ENCODE data around the gene SND1.

SND1 gene

DNA sequence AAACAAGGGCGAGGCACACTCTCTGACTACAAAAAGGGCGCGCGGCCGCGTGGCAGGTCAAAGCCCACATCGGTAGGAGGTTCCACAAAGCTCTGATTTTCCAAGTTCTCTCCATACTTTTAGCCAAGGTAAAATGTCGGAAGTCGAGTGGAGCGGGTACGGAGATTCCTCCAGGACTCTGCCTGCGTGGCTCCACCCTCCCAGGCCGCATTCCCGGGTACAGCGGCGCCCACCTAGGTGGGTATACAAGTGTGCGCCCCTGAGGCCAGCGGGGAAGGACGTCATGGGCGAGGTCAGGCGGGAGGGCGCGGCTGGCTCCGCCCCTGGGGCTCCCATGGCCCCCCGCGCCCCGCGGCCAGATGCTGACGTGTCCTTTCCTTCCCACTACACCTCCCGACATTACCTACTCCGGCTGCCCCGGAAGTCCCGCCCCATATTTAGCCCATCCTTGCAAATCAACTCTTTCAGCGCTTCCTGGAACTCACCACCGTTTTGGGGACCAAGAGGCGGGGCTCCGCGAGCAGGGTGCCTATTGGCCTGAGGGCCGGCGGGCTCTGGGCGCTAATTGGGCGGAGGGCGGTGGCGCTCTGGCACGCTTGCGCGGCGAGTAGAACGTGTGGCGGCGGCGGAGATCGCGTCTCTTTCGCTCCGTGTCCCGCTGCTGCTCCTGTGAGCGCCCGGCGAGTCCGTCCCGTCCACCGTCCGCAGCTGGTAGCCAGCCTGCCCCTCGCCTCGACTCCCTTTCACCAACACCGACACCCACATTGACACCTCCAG lies at the start of gene SND1:
SND1 (plus strand) TSS at position 639 of the 777 bp plus-strand sequence. CDS start 180 bp downstream, outside the sequence.
- peak; percentile 99 for DNase-seq

DNA sequence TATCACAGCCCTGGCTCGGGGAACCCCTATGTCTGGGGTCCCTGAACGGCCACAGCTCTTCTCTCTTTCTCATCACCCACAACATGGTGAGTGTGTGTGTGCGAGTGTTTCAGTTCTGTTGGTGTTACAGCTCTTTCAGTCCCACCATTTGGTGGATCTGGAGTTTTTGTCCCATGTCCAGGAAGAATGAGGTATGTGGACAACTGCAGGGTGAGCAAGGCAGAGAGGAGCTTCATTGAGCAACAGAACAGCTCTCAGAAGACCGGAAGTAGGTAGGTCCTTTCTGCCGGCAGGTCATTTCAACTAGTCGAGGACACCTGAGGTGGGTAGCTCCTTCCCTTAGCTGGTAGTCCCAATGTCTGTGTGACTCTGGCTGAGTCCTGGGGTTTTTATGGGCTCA lies 43.5 kb upstream of the SND1 start:
- DNase-seq, result no peak

GRCh38 chr7:127609297-127609696 lies 42.7 kb upstream of the SND1 start:
- DNase-seq, result no peak

DNA sequence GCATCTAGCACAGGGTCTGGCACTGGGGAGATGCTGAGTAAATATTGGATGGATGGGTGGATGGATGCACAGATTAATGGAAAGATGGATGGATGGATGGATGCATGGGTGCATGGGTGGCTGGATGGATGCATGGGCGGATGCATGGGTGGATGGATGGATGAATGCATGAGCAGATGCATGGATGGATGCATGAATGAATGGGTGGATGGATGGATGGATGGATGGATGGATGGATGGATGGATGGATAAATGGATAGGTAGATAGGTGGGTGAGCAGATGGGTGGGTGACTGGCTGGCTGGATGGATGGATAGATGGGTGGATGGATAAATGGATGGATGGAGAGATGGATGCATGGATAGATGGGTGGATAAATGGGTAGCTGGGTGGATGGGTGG lies 39.7 kb upstream of the SND1 start:
- no peak for DNase-seq

- DNase-seq, result no peak
Observed at GRCh38 chr7:127616724-127617123, 35.3 kb upstream of the SND1 start.

- DNase-seq, result no peak
Observed at GRCh38 chr7:127618042-127618441, 34.0 kb upstream of the SND1 start, which contains the start of gene PAX4. Gene PAX4 (minus strand): TSS chr7:127618142. CDS start chr7:127615928, 2,214 bp downstream.

GRCh38 chr7:127618775-127619174 lies 33.2 kb upstream of the SND1 start:
- no peak for DNase-seq

DNA sequence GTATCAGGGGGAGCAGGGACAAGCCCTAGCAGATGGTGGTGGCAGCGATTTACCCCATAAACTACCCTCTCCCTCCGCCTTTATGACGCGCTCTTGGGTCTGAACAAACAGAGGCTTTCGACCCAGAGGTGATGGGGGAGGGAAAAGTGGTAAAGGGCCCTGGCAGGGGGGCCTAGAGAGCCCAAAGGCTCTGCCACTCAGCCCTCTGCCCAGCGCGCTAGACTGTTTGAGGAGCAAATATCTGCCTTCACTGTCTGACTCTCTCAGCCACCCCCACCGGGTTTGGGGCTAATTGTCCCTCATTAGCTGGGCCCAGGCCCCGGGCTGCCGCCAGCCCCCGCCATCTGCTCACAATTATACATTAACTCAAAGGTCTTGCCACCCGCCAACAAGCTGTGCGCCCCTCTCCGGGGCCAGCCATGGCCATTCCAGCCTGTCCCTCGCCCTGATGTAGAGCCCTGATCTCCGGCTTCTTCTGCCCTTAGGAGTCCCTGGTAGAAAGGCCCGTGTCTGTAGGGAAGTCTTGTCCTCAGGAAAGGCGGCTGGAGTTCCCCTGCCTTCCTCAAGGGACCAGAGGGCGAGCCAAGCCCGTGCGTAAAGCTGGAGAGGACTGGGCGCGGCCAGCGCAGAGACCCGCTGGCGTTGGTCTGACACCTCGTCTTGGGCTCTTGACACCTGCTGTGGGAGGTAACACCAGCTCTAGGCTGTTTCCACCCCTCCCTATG lies 32.2 kb upstream of the SND1 start:
- DNase-seq, result no peak

GRCh38 chr7:127620406-127621233 lies 31.4 kb upstream of the SND1 start:
- DNase-seq, result no peak

DNA sequence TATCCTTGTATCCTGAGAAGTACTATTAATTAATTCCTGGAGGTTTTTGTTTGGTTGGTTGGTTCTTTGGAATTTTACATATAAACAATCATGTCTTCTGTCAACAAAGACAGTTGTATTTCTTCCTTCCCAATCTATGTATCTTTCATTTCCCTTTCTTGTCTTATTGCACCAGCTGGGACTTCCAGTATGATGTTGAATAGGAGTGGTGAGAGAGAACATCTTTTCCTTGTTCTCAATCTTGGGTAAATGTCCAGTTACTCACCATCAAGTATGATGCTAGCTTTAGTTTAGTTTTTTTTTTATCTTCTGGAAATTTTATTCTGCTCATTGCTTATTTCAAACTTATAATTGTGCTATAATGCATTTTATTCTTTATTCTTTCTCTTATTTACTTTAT lies 26.7 kb upstream of the SND1 start:
- peak; percentile 77 for DNase-seq

DNA sequence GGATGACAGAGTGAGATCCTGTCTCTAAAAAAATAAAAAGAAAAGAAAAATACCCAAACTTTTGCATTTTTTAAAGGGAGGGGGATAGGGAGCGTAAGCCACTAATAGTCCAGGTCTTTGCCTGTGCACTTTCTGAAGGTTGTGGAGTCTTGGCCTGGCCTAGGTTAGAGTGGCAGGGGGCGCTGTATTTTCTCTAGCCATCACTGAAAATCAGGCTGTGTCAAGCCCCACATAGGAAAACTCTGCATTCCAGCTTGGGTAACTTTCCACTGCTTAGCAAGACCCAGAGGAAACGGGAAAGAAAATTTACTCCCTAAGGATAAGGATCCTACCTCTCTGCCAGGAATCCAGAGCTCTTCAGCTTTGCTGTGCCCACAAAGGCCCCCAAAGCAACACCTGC lies 23.5 kb upstream of the SND1 start:
- DNase-seq, result no peak

GRCh38 chr7:127629268-127629854 lies 22.6 kb upstream of the SND1 start:
- DNase-seq, result peak; percentile 38

DNA sequence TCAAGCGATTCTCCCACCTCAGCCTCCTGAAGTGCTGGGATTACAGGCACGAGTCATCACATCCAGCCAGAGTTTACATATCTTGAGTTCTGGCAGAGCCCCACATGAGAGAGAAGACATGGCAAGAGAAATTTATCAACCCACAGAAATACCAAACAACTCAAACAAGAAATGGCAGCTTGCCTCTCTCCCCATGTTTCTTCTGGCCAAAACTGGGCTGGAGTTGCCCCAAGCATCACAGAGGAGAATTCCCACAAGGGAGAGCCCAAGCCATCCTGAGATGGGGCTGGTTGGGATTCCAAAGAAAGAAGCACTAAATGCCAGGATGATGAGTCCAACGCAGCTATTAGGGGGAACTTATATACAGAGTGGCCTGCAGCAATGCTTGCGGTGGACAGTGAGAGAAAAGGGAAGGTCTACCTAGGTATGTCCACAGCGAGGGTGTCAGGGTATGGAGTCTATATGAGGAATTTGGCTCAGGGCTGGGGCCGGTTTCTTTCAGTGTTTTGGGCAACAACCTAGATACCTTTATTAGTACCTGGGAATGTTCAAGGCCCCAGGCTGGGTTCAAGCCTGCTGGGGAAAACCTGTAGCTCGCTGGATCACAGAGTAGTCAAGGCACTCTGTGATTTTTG lies 19.6 kb upstream of the SND1 start:
- DNase-seq, result no peak

- no peak for DNase-seq
Observed at GRCh38 chr7:127635659-127636285, 16.2 kb upstream of the SND1 start.

DNA sequence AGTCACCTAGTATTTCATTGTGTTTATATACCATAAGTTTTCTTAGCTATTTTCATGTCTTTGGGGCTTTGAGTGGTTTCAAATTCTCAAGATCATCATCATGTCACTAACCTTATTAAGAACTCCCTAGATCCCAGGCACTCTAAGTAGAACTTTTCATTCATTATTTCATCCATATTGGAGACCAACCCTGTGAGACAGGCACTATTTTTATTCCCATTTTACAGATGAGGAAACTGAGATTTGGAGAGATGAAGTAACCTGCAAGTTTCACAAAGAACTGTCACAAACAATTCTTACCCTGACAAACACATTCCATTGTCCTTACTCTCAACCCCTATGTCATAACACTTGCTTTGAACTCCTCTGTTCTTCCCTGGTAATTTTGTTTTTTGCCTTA lies 13.8 kb upstream of the SND1 start:
- DNase-seq, result no peak

GRCh38 chr7:127644484-127644883 lies 7.5 kb upstream of the SND1 start:
- no peak for DNase-seq

GRCh38 chr7:127647636-127648035 lies 4.4 kb upstream of the SND1 start:
- DNase-seq, result no peak

DNA sequence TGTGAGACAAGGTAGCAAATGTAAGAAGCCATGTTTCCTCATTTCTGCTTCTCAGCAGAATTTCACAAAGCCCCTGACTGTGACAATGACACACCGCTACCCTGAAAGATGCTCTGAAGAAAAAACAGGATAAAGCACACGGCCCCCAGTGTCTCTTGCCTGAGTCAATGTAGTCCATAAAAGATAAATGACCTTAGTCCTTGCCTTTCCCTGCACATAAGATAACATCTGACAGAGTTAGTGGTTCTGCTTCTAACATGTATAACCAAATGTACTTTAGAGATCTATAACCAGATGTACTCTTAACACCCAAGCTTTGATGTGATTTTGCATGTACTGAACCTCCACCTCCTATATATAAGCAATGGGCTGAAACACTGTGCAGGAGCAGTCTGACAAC lies 3.0 kb upstream of the SND1 start:
- DNase-seq, result no peak

- no peak for DNase-seq
Observed at GRCh38 chr7:127650847-127651555, 993 bp upstream of the SND1 start.

- DNase-seq, result peak; percentile 11
Observed at GRCh38 chr7:127652333-127653248, 597 bp downstream of the SND1 start.
